Measurements from ENCODE around the gene DRD3. TPM values are rescaled to one million over a fixed set of nuclear protein-coding genes. Genes with fewer than 3 reads are reported as not detected.

The DRD3 gene
- total and polyA plus RNA-seq, 3 donors from 2014 or later = 0.37 to 0.94 (median 0.39) TPM

GRCh38 chr3:114192136-114192535 is 13.3 kb upstream of the DRD3 start:
- DNase-seq = no peak
- intact Hi-C loops (cut with DNase I; ENCODE audit: low total_unique reads) = no loop called here

GRCh38 chr3:114186501-114186900 is 7.6 kb upstream of the DRD3 start:
- no peak overlapping the region for H3K4me3 ChIP-seq
- H3K27me3 ChIP-seq = no peaks in the 10 kb centered on the region
- H3K4me1 ChIP-seq = no peaks in the 10 kb centered on the region
- no peaks in the 10 kb centered on the region for H3K36me3 ChIP-seq (ENCODE audit: low read depth, missing control alignments)
- TF ChIP-seq, protein P1, sequence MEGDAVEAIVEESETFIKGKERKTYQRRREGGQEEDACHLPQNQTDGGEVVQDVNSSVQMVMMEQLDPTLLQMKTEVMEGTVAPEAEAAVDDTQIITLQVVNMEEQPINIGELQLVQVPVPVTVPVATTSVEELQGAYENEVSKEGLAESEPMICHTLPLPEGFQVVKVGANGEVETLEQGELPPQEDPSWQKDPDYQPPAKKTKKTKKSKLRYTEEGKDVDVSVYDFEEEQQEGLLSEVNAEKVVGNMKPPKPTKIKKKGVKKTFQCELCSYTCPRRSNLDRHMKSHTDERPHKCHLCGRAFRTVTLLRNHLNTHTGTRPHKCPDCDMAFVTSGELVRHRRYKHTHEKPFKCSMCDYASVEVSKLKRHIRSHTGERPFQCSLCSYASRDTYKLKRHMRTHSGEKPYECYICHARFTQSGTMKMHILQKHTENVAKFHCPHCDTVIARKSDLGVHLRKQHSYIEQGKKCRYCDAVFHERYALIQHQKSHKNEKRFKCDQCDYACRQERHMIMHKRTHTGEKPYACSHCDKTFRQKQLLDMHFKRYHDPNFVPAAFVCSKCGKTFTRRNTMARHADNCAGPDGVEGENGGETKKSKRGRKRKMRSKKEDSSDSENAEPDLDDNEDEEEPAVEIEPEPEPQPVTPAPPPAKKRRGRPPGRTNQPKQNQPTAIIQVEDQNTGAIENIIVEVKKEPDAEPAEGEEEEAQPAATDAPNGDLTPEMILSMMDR (IDR thresholded peaks at IDR 0.05) = no peak
- no peak for TF ChIP-seq POLR2A (IDR thresholded peaks at IDR 0.05)
- no peaks in the 10 kb centered on the region for H3K9me3 ChIP-seq
- DNase-seq = no peak
- intact Hi-C loops (cut with DNase I; ENCODE audit: low total_unique reads) = no loop called here
- no peak overlapping the region for H3K27ac ChIP-seq

More at GRCh38 chr3:114192136-114192535, 13.3 kb upstream of the DRD3 start:
- Histone ChIP-seq H3K9me3 (no peaks in the 10 kb centered on the region), H3K27me3 (no peaks in the 10 kb centered on the region), H3K4me1 (peaks cover 3% of the 10 kb centered on the region), H3K4me3 (no peak overlapping the region), H3K27ac (no peak overlapping the region), H3K36me3 (ENCODE audit: low read depth, missing control alignments) (no peaks in the 10 kb centered on the region)
- TF ChIP-seq, protein P1 (IDR thresholded peaks at IDR 0.05) = no peak
- TF ChIP-seq POLR2A (IDR thresholded peaks at IDR 0.05) = no peak

- H3K4me1 ChIP-seq = no peaks in the 10 kb centered on the region
- intact Hi-C loops (cut with DNase I; ENCODE audit: low total_unique reads) = no loop called here
- DNase-seq = no peak
- H3K4me3 ChIP-seq = no peak overlapping the region
- no peak overlapping the region for H3K27ac ChIP-seq
- H3K27me3 ChIP-seq = no peaks in the 10 kb centered on the region
- no peaks in the 10 kb centered on the region for H3K9me3 ChIP-seq
- 40 to 41% methylated on average over 2 of the region's 2 CpGs for WGBS, 2 donors
- H3K36me3 ChIP-seq (ENCODE audit: low read depth, missing control alignments) = no peaks in the 10 kb centered on the region
- no peak for TF ChIP-seq POLR2A (IDR thresholded peaks at IDR 0.05)
- TF ChIP-seq, protein P1 (IDR thresholded peaks at IDR 0.05) = no peak
These were observed 723 bp upstream of the DRD3 start for GRCh38 chr3:114179575-114179974.

GRCh38 chr3:114176890-114177289 is 2.0 kb downstream of the DRD3 start:
- Histone ChIP-seq H3K9me3 (no peaks in the 10 kb centered on the region), H3K4me1 (no peaks in the 10 kb centered on the region), H3K27ac (no peak overlapping the region), H3K27me3 (no peaks in the 10 kb centered on the region), H3K4me3 (no peak overlapping the region), H3K36me3 (ENCODE audit: low read depth, missing control alignments) (no peaks in the 10 kb centered on the region)
- no peak for TF ChIP-seq POLR2A (IDR thresholded peaks at IDR 0.05)
- TF ChIP-seq, protein P1 (IDR thresholded peaks at IDR 0.05) = no peak
- intact Hi-C loops (cut with DNase I; ENCODE audit: low total_unique reads) = no loop called here
- DNase-seq = no peak

DNA sequence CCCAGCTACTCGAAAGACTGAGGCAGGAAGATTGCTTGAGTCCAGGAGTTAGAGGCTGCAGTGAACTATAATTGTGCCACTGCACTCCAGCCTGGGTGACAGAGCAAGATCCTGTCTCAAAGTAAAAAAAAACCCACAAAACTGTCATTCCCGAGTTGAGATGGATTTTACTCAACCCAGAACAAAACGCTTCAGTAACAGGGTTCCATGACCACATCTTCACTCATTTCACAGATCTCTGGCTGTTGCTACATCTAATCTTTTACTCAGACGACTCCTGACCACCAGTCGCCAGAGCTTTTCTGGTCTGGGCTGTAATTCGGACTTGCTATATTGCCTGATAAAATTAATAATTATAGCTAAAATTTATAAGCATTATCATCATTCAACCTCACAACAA is 2.4 kb downstream of the DRD3 start:
- H3K9me3 ChIP-seq = no peaks in the 10 kb centered on the region
- no peak overlapping the region for H3K27ac ChIP-seq
- TF ChIP-seq, protein P1 (IDR thresholded peaks at IDR 0.05) = no peak
- no peak for TF ChIP-seq POLR2A (IDR thresholded peaks at IDR 0.05)
- no peaks in the 10 kb centered on the region for H3K36me3 ChIP-seq (ENCODE audit: low read depth, missing control alignments)
- 79 to 89% methylated on average over 6 of the region's 6 CpGs for WGBS, 2 donors
- intact Hi-C loops (cut with DNase I; ENCODE audit: low total_unique reads) = no loop called here
- no peaks in the 10 kb centered on the region for H3K4me1 ChIP-seq
- no peak for DNase-seq
- H3K4me3 ChIP-seq = no peak overlapping the region
- no peaks in the 10 kb centered on the region for H3K27me3 ChIP-seq
